Measurements from ENCODE around the gene MXRA8.

- TF ChIP-seq CTCF (IDR thresholded peaks at IDR 0.05) (no peak), EP300 (IDR thresholded peaks at IDR 0.05) (no peak), POLR2A (IDR thresholded peaks at IDR 0.05) (no peak)
Measured at GRCh38 chr1:1353389-1354151, 4.8 kb downstream of the MXRA8 start.

Data from ovary (tissue), 3 donors.